ENCODE results near the gene NR0B2.

GRCh38 chr1:26942656-26943055 is 28.9 kb upstream of the NR0B2 start:
- TF ChIP-seq GATA3 (IDR thresholded peaks at IDR 0.05; ENCODE audit: low read depth, low read length) (no peak), GATA2 (IDR thresholded peaks at IDR 0.05; ENCODE audit: low read depth, low read length) (no peak)

Data from SH-SY5Y (cell line).